Keratinocyte (primary cell): ENCODE measurements around the gene ANO2.

Experiments used
- EZH2 ChIP-seq: IDR thresholded peaks from one replicate; pipeline ENCODE4 v1.6.1; 2012; ENCODE audit warnings: inconsistent platforms, mild to moderate bottlenecking, low read length, moderate library complexity
- TF ChIP-seq, protein P1 (sequence below), 3 experiments: IDR thresholded peaks in 1 of 3; conservative IDR thresholded peaks in 1 of 3; optimal IDR thresholded peaks in 1 of 3; 2 replicates in 2 of 3; 3 replicates in 1 of 3; pipeline versions ENCODE3 to v1.5.1; 2011; ENCODE audit warnings: low read length in 3 of 3, mild to moderate bottlenecking in 3 of 3, moderate library complexity in 2 of 3, control low read depth in 1 of 3, inconsistent platforms in 1 of 3; ENCODE audit not compliant: insufficient read depth in 2 of 3; ENCODE audit errors: extremely low read depth in 1 of 3

GRCh38 chr12:5568325-5568981 is 376.6 kb downstream of the ANO2 start:
- TF ChIP-seq, protein P1, sequence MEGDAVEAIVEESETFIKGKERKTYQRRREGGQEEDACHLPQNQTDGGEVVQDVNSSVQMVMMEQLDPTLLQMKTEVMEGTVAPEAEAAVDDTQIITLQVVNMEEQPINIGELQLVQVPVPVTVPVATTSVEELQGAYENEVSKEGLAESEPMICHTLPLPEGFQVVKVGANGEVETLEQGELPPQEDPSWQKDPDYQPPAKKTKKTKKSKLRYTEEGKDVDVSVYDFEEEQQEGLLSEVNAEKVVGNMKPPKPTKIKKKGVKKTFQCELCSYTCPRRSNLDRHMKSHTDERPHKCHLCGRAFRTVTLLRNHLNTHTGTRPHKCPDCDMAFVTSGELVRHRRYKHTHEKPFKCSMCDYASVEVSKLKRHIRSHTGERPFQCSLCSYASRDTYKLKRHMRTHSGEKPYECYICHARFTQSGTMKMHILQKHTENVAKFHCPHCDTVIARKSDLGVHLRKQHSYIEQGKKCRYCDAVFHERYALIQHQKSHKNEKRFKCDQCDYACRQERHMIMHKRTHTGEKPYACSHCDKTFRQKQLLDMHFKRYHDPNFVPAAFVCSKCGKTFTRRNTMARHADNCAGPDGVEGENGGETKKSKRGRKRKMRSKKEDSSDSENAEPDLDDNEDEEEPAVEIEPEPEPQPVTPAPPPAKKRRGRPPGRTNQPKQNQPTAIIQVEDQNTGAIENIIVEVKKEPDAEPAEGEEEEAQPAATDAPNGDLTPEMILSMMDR (optimal IDR thresholded peaks at IDR 0.05 in 1 of 3, IDR thresholded peaks at IDR 0.05 in 1 of 3, conservative IDR thresholded peaks at IDR 0.05 in 1 of 3; ENCODE audit: extremely low read depth in 1 of 3, insufficient read depth in 2 of 3, low read length in 3 of 3): no peak
- TF ChIP-seq EZH2: no peak
